Aorta (tissue), 5 donors: ENCODE data around the gene ZBED1. TPM values are rescaled to one million over a fixed set of nuclear protein-coding genes. Genes with fewer than 3 reads are reported as not detected.

Experiments used
- ATAC-seq: fragments of 200-7000 bp; cut with Tn5 transposase; one replicate; pipeline ENCODE4 v1.9.1; 2022; ENCODE audit warnings: moderate library complexity; ENCODE audit not compliant: low FRiP score
- DNase-seq, 2 donors: peaks; one replicate each; pipeline ENCODE4 v3.0.0-alpha.2; 2020
- H3K27ac ChIP-seq, 2 donors: one replicate each; pipeline ENCODE4 v1.5.1; 2013; ENCODE audit warnings: low read length in 2 of 2, mild to moderate bottlenecking in 2 of 2, moderate library complexity in 2 of 2, control low read depth in 1 of 2, inconsistent platforms in 1 of 2, low read depth in 1 of 2
- H3K27me3 ChIP-seq, 2 donors: one replicate each; pipeline ENCODE4 v1.6.1; 2013; ENCODE audit warnings: control low read depth in 1 of 2, low read length in 1 of 2, mild to moderate bottlenecking in 1 of 2, moderate library complexity in 1 of 2; ENCODE audit not compliant: insufficient read depth in 2 of 2, control insufficient read depth in 1 of 2
- H3K36me3 ChIP-seq, 2 donors: one replicate each; pipeline ENCODE4 v1.6.1; 2013; ENCODE audit warnings: control low read depth in 1 of 2, low read length in 1 of 2, mild to moderate bottlenecking in 1 of 2; ENCODE audit not compliant: insufficient read depth in 2 of 2, control insufficient read depth in 1 of 2
- H3K4me1 ChIP-seq, 2 donors: one replicate each; pipeline ENCODE4 v1.6.1; 2013; ENCODE audit warnings: low read length in 2 of 2, control low read depth in 1 of 2, mild to moderate bottlenecking in 1 of 2, moderate library complexity in 1 of 2; ENCODE audit not compliant: insufficient read depth in 2 of 2, control insufficient read depth in 1 of 2
- H3K4me3 ChIP-seq, 2 donors: one replicate each; pipeline ENCODE4 v1.5.1; 2013; ENCODE audit warnings: low read length in 2 of 2, control low read depth in 1 of 2, mild to moderate bottlenecking in 1 of 2
- H3K9me3 ChIP-seq: one replicate; pipeline ENCODE4 v1.6.1; 2013; ENCODE audit warnings: mild to moderate bottlenecking, low read length; ENCODE audit not compliant: control insufficient read depth
- whole genome bisulfite sequencing, 2 donors: extraction: QIAGEN DNeasy Blood & Tissue Kit; methylation state at CpG; one replicate each; pipeline ENCODE4 v1.1.7; 2013; 5-methylcytosine and 5-hydroxymethylcytosine counted together
- intact Hi-C, 2 donors: fragments of 100-400 bp; cut with DNase I; formaldehyde crosslinking; loops; one replicate each; pipeline versions ENCODE4 v1.14.2 to v1.15.0; 2022
- polyA plus RNA-seq, 2 donors: library from polyadenylated mRNA; stranded (reverse); fragments of 200-250 nt; gene quantifications; one replicate each; pipeline ENCODE4 v1.2.3, GENCODE V29; 2013
- total RNA-seq, 2 donors: library from RNA; stranded (reverse); fragmentation: NEBNext Ultra II Directional; extraction: Animal tissue kit (Norgen Biotek cat#: 25700); gene quantifications; one replicate each; pipeline ENCODE4 v1.2.1, GENCODE V29; 2021
- donor health status: healthy with polysubstance abuse.
- donor health status: Bipolar disorder and iron deficiency.
- donor health status: DM: no; HTN: no; CAD: no.
- donor health status: DM: no; HTN: no; CAD: no.
- donor health status: DM: yes; HTN: yes; CAD: no.

The ZBED1 gene
- total and polyA plus RNA-seq, 4 donors, result 15.2 to 33.5 (median 23.4) TPM

GRCh38 chrX:2450681-2451080 lies 50.1 kb downstream of the ZBED1 start:
- Histone ChIP-seq H3K36me3 (no peaks in the 10 kb centered on the region), H3K9me3 (no peaks in the 10 kb centered on the region), H3K27ac (no peak overlapping the region), H3K4me3 (no peak overlapping the region), H3K4me1 (no peaks in the 10 kb centered on the region), H3K27me3 (no peaks in the 10 kb centered on the region)
- WGBS, 2 donors, result 78 to 83% methylated on average over 5 of the region's 5 CpGs
- intact Hi-C loops, result no loop called here
- no peak for DNase-seq
- ATAC-seq, result no peak

GRCh38 chrX:2449135-2449886 lies 51.5 kb downstream of the ZBED1 start:
- Histone ChIP-seq H3K4me1 (no peaks in the 10 kb centered on the region), H3K27ac (no peak overlapping the region), H3K9me3 (no peaks in the 10 kb centered on the region), H3K36me3 (no peaks in the 10 kb centered on the region), H3K27me3 (no peaks in the 10 kb centered on the region), H3K4me3 (no peak overlapping the region)
- 95 to 96% methylated on average over 13 of the region's 13 CpGs for WGBS, 2 donors
- DNase-seq (no peak), ATAC-seq (no peak)
- intact Hi-C loops, result no loop called here

- Histone ChIP-seq H3K27me3 (no peaks in the 10 kb centered on the region), H3K4me1 (no peaks in the 10 kb centered on the region), H3K9me3 (no peaks in the 10 kb centered on the region), H3K4me3 (no peak overlapping the region), H3K27ac (no peak overlapping the region), H3K36me3 (no peaks in the 10 kb centered on the region)
- 98 to 100% methylated on average over 1 to 2 of the region's 2 CpGs for WGBS, 2 donors
- no peak for DNase-seq
- intact Hi-C loops, result no loop called here
- no peak for ATAC-seq
Measured at GRCh38 chrX:2447484-2447883, 53.3 kb downstream of the ZBED1 start.

GRCh38 chrX:2446815-2447214 lies 54.0 kb downstream of the ZBED1 start:
- intact Hi-C loops, result no loop called here
- Histone ChIP-seq H3K27me3 (no peaks in the 10 kb centered on the region), H3K9me3 (no peaks in the 10 kb centered on the region), H3K4me3 (no peak overlapping the region), H3K4me1 (no peaks in the 10 kb centered on the region), H3K27ac (no peak overlapping the region), H3K36me3 (no peaks in the 10 kb centered on the region)
- ATAC-seq (no peak), DNase-seq (no peak)
- WGBS, 2 donors, result 96 to 97% methylated on average over 14 of the region's 14 CpGs

DNA sequence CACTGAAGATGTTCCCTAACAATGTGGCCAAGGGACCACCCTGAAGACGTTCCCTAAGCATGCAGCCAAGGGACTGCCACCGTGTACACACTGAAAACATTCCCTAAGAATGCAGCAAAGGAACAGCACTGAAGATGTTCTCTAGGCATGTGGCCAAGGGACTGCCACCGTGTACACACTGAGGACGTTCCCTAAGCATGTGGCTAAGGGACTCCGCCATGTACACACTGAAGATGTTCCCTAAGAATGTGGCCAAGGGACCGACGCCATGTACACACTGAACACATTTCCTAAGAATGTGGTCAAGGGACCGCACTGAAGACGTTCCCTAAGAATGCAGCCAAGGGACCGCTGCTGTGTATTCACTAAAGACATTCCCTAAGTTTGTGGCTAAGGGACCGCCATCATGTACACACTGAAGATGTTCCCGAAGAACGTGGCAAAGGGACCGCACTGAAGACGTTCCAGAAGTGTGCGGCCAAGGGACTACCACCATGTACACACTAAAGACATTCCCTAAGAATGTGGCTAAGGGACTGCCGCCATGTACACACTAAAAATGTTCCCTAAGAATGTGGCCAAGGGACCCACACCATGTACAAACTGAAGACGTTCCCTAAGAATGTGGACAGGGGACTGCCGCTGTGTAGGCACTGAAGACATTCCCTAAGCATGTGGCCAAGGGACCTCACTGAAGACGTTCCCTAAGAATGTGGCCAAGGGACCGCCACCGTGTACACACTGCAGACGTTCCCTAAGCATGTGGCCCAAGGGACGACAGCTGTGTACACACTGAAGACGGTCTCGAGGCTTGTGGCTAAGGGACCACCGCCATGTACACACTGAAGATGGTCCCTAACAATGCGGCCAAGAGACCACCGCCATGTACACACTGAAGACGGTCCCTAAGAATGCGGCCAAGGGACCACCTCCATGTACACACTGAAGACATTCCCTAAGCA lies 54.8 kb downstream of the ZBED1 start:
- Histone ChIP-seq H3K4me3 (no peak overlapping the region), H3K27me3 (no peaks in the 10 kb centered on the region), H3K4me1 (no peaks in the 10 kb centered on the region), H3K36me3 (no peaks in the 10 kb centered on the region), H3K9me3 (no peaks in the 10 kb centered on the region), H3K27ac (no peak overlapping the region)
- ATAC-seq (no peak), DNase-seq (no peak)
- WGBS, 2 donors, result 92% methylated on average over 31 of the region's 31 CpGs
- intact Hi-C loops, result no loop called here

DNA sequence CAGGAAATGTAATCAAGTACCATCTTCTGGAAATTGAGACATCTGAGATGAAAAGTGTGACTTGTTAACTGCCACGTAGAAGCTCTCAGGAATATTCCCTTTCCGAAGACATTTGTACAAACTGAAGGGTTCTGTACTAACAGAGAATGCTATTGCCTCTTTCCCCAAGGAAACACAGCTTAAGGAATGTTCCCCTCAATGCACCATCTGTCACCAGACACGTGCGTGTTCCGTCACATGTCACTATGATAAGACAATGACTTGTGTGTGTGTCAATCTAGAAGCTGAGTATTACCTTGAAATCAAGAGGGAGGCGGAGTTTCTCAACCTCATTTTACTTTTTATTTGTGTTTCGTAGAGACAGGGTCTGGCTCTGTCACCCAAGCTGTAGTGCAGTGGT lies 58.1 kb downstream of the ZBED1 start:
- Histone ChIP-seq H3K9me3 (no peaks in the 10 kb centered on the region), H3K27me3 (no peaks in the 10 kb centered on the region), H3K4me1 (no peaks in the 10 kb centered on the region), H3K4me3 (no peak overlapping the region), H3K27ac (no peak overlapping the region), H3K36me3 (peaks cover 0 to 5% of the 10 kb centered on the region in 2 donors)
- ATAC-seq (no peak), DNase-seq (no peak)
- 85 to 86% methylated on average over 7 of the region's 7 CpGs for WGBS, 2 donors
- intact Hi-C loops, result no loop called here

DNA sequence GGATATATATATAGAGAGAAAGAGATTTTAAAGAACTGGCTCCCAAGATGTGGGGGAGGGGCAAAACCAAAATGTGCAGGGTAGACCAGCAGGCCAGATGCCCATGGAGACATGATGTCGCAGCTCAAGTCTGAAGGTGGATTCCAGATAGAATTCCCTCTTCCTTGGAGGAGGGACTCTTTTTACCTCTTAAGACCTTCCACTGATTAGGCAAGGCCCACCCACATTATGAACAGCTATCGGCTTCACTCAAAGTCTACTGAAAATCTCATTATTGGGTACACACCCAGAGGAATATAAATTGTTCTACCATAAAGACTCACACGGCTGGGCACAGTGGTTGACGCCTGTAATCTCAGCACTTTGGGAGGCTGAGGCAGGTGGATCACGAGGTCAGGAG lies 59.3 kb downstream of the ZBED1 start:
- H3K4me3 ChIP-seq, result no peak overlapping the region
- H3K36me3 ChIP-seq, result peaks cover 0 to 5% of the 10 kb centered on the region in 2 donors
- DNase-seq (no peak), ATAC-seq (no peak)
- no peaks in the 10 kb centered on the region for H3K9me3 ChIP-seq
- WGBS, 2 donors, result 98% methylated on average over 5 of the region's 5 CpGs
- intact Hi-C loops, result no loop called here
- no peaks in the 10 kb centered on the region for H3K27me3 ChIP-seq
- no peak overlapping the region for H3K27ac ChIP-seq
- H3K4me1 ChIP-seq, result no peaks in the 10 kb centered on the region

DNA sequence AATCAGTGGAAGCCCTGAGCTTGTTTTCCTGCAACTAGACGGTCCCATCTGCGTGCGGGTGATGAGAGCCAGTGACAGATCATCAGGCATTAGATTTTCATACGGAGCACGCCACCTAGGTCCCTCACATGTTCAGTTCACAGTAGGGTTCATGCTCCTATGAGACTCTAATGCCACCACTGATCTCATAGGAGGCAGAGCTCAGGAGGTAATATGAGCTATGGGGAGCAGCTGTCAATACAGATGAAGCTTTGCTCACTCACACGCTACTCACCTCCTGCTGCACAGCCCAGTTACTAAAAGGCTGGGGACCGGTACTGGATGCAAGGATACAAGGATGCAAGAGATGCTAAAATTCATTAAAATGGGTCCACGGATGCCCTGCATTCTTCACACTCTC lies 61.2 kb downstream of the ZBED1 start:
- Histone ChIP-seq H3K4me1 (no peaks in the 10 kb centered on the region), H3K9me3 (no peaks in the 10 kb centered on the region), H3K27me3 (no peaks in the 10 kb centered on the region), H3K4me3 (no peak overlapping the region), H3K27ac (no peak overlapping the region), H3K36me3 (peaks cover 0 to 5% of the 10 kb centered on the region in 2 donors)
- 86 to 97% methylated on average over 8 of the region's 8 CpGs for WGBS, 2 donors
- intact Hi-C loops, result no loop called here
- ATAC-seq, result no peak
- DNase-seq, result no peak
